GM18499 (cell line): ENCODE results near the gene KIRREL3.

Experiments
- ATAC-seq: cut with Tn5 transposase; IDR thresholded peaks from one replicate; pipeline ENCODE4 v1.9.1; 2021; ENCODE audit warnings: moderate number of reproducible peaks; ENCODE audit not compliant: insufficient read depth, unreplicated experiment

Gene KIRREL3

GRCh38 chr11:127000291-127000968, at the start of gene KIRREL3:
Gene KIRREL3, minus strand, starts transcription at chr11:127000770.
- ATAC-seq, result no peak

- ATAC-seq, result no peak
These were observed 49.6 kb upstream of the KIRREL3 start for GRCh38 chr11:127050186-127050585.

- ATAC-seq, result no peak
These were observed 48.9 kb upstream of the KIRREL3 start for GRCh38 chr11:127049486-127049885.

GRCh38 chr11:127044535-127044934, 44.0 kb upstream of the KIRREL3 start:
- no peak for ATAC-seq

GRCh38 chr11:127042445-127042844, 41.9 kb upstream of the KIRREL3 start:
- ATAC-seq, result no peak

- ATAC-seq, result no peak
These were observed 39.0 kb upstream of the KIRREL3 start for GRCh38 chr11:127039591-127039990.

- ATAC-seq, result no peak
These were observed 37.0 kb upstream of the KIRREL3 start for GRCh38 chr11:127037596-127037995.

- ATAC-seq, result no peak
These were observed 36.4 kb upstream of the KIRREL3 start for GRCh38 chr11:127037001-127037400.

- no peak for ATAC-seq
These were observed 35.3 kb upstream of the KIRREL3 start for GRCh38 chr11:127035824-127036223.

- ATAC-seq, result no peak
These were observed 34.4 kb upstream of the KIRREL3 start for GRCh38 chr11:127034973-127035372.

GRCh38 chr11:127028648-127029047, 28.1 kb upstream of the KIRREL3 start:
- no peak for ATAC-seq

GRCh38 chr11:127027789-127028188, 27.2 kb upstream of the KIRREL3 start:
- no peak for ATAC-seq

GRCh38 chr11:127027000-127027399, 26.4 kb upstream of the KIRREL3 start:
- no peak for ATAC-seq

- no peak for ATAC-seq
These were observed 23.4 kb upstream of the KIRREL3 start for GRCh38 chr11:127023991-127024390.

- ATAC-seq, result no peak
These were observed 18.2 kb upstream of the KIRREL3 start for GRCh38 chr11:127018683-127019279.

- no peak for ATAC-seq
These were observed 16.9 kb upstream of the KIRREL3 start for GRCh38 chr11:127017482-127017881.

- no peak for ATAC-seq
These were observed 13.0 kb upstream of the KIRREL3 start for GRCh38 chr11:127013550-127013949.

- no peak for ATAC-seq
These were observed 5.7 kb upstream of the KIRREL3 start for GRCh38 chr11:127006311-127006710.

- no peak for ATAC-seq
These were observed 2.9 kb upstream of the KIRREL3 start for GRCh38 chr11:127003260-127003981.

GRCh38 chr11:127002669-127003259, 2.2 kb upstream of the KIRREL3 start:
- ATAC-seq, result no peak

- no peak for ATAC-seq
These were observed 411 bp upstream of the KIRREL3 start for GRCh38 chr11:127000981-127001380.
